ENCODE measurements around the gene PDLIM5.
"Not testable (repeated sequence)": the region's sequence is repeated elsewhere in the genome, so short reads cannot be mapped to it uniquely, and the experiment has no call there.

PDLIM5 gene, protein sequence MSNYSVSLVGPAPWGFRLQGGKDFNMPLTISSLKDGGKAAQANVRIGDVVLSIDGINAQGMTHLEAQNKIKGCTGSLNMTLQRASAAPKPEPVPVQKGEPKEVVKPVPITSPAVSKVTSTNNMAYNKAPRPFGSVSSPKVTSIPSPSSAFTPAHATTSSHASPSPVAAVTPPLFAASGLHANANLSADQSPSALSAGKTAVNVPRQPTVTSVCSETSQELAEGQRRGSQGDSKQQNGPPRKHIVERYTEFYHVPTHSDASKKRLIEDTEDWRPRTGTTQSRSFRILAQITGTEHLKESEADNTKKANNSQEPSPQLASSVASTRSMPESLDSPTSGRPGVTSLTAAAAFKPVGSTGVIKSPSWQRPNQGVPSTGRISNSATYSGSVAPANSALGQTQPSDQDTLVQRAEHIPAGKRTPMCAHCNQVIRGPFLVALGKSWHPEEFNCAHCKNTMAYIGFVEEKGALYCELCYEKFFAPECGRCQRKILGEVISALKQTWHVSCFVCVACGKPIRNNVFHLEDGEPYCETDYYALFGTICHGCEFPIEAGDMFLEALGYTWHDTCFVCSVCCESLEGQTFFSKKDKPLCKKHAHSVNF

DNA sequence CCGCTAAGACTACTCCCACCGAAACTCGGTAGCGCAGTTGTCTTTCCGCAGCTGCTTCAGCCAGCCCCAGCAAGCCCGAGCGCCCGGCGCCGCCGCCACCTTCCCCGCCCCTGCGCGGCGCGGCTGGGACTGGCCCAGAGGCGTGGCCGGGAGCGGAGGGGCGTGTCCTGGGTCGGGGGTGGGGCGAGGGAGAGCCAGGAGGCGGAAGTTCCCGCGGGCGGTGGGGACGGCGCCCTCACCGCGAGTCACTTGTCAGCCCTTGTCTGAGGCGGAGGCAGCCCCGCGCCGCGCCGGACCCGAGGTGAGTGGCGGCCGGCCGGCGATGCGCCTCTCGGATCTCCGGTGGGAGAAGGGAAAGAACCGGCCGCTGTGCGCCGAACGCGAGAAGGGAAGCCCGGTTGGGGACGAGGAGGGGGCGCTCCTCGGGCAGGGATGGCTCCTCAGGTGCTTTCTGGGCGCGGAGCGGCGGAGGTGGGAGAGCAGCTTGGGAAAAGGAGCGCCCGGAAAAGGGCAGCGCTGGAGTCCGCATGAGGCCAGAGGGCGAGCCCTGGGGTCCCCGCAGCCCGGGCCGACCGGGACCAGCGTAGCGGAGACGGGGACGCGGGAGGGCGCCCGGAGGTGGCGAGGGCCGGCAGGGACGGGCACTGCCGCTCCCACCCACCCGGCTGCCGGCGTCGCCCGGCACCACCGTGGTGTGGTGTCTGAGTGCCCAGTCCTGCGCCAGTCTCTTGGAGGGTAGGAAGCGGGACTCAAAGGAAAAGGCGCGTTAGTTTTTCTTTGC lies at the start of gene PDLIM5:
TSS of gene PDLIM5 (plus strand) at position 248 of the 781 bp plus-strand sequence. CDS start 3,347 bp downstream, outside the sequence.
- POLR2A ChIA-PET = interaction anchor here (0.7 to 1.5 kb wide), 3 partner anchors 9 to 230 kb away, joined by 3 read pairs; no protein-coding TSS in a partner anchor
- CTCF ChIA-PET = interaction anchor here (0.9 to 2.6 kb wide), 6 partner anchors 40 to 272 kb away, joined by 3 to 19 read pairs (median 3); no protein-coding TSS in a partner anchor
- DNase-seq (ENCODE audit: low read depth, low spot score) = no peak
- TF ChIP-seq CTCF (IDR thresholded peaks at IDR 0.05; ENCODE audit: insufficient read depth, low read length, missing control alignments) = no peak
- peak within 1 kb of the TSS; percentile 88 for H3K4me3 ChIP-seq (ENCODE audit: low read depth, low read length)

- DNase-seq (ENCODE audit: low read depth, low spot score); POLR2A ChIA-PET; H3K4me3 ChIP-seq (ENCODE audit: low read depth, low read length): not testable (repeated sequence)
- CTCF ChIA-PET = interaction anchor here (0.8 to 1.2 kb wide), 3 partner anchors 10 to 185 kb away, joined by 3 read pairs; no protein-coding TSS in a partner anchor
Observed at GRCh38 chr4:94402439-94402838, 49.3 kb upstream of the PDLIM5 start.

- no peak overlapping the region for H3K4me3 ChIP-seq (ENCODE audit: low read depth, low read length)
- DNase-seq (ENCODE audit: low read depth, low spot score) = no peak
- CTCF ChIA-PET = interaction anchor here (1.2 kb wide), 1 partner anchor 184 kb away, joined by 3 read pairs; no protein-coding TSS in a partner anchor
- no peak for TF ChIP-seq CTCF (IDR thresholded peaks at IDR 0.05; ENCODE audit: insufficient read depth, low read length, missing control alignments)
- POLR2A ChIA-PET = no interaction called here
Observed at GRCh38 chr4:94403751-94404150, 48.0 kb upstream of the PDLIM5 start.

DNA sequence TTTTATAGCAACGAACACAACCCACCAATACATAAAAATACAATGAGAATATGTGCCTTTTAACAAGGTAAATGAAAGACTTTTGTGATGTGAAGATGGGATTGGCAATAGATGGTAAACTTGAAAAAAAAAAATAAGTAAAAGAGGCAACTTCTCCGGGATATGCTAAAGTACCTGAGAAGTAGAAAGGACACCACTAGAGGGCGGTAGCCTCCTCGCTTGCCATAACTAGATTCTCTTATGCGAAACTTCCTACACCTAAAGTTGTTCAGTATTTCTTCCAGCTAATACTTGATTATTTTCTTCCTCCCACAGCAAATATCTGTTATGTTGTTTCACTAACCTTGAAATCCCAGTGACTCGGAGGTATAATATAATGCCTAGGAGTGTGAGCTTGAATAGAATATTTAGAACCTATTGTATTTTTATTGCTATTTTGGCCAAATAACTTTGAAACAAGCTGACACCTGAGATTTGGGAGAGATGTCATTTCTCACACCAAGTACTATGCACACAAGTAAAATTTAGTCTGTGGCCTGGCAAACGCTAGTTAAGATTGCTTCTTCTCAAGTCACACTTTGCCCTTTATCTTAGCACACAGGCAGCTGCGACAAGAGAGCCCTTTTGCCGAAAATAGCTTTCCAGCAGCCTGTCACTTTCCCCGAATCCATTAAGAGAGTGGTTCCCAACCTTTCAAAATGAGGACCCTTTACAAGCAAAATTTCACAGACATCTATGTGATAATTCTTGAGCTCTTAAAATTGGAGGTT lies 44.9 kb upstream of the PDLIM5 start:
- ChIA-PET CTCF (interaction anchor here (0.6 to 4.3 kb wide), 57 partner anchors 8 to 615 kb away, joined by 3 to 46 read pairs (median 4); no protein-coding TSS in a partner anchor), POLR2A (no interaction called here)
- no peak overlapping the region for H3K4me3 ChIP-seq (ENCODE audit: low read depth, low read length)
- TF ChIP-seq CTCF (IDR thresholded peaks at IDR 0.05; ENCODE audit: insufficient read depth, low read length, missing control alignments) = peak; percentile 76
- no peak for DNase-seq (ENCODE audit: low read depth, low spot score)

DNA sequence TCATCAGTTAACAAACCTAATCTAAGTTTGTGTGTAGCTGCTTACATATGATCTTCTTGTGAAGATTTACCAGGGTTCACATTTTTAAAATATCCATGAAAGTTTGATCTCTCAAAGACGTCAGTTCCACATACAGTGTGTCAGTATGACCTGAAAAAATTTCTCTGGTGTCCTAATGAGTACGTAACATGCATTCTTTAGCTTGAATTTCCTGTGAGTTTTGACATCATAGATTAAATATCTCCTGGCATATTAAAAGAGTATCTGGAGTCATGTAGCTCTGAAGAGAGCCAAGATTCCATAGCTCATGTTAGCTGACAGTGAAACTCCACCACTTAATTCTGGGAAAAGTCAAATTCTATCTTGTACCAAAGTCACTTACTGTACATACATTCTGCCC lies 43.9 kb upstream of the PDLIM5 start:
- H3K4me3 ChIP-seq (ENCODE audit: low read depth, low read length) = no peak overlapping the region
- no peak for TF ChIP-seq CTCF (IDR thresholded peaks at IDR 0.05; ENCODE audit: insufficient read depth, low read length, missing control alignments)
- POLR2A ChIA-PET = no interaction called here
- CTCF ChIA-PET = interaction anchor here (0.8 to 4.3 kb wide), 37 partner anchors 8 to 324 kb away, joined by 3 to 46 read pairs (median 5); no protein-coding TSS in a partner anchor
- DNase-seq (ENCODE audit: low read depth, low spot score) = no peak
